Mucosa of rectum (tissue), 2 donors: ENCODE results near the gene FARP1.
A peak's percentile ranks its signal among the peaks of the same experiment; 100 is the strongest.

Source experiments
- H3K27ac ChIP-seq, 2 donors: one replicate each; pipeline ENCODE4 v1.7.0; 2013; ENCODE audit warnings: inconsistent platforms in 2 of 2, low read depth in 2 of 2, low read length in 2 of 2
- H3K27me3 ChIP-seq, 2 donors: one replicate each; pipeline ENCODE4 v1.7.0; 2013; ENCODE audit warnings: low read length in 2 of 2; ENCODE audit not compliant: control insufficient read depth in 2 of 2, insufficient read depth in 2 of 2
- H3K36me3 ChIP-seq, 2 donors: one replicate each; pipeline ENCODE4 v1.7.0; 2013; ENCODE audit warnings: low read length in 2 of 2; ENCODE audit not compliant: control insufficient read depth in 2 of 2, insufficient read depth in 2 of 2
- H3K4me1 ChIP-seq, 2 donors: one replicate each; pipeline ENCODE4 v1.7.0; 2013; ENCODE audit warnings: low read length in 2 of 2, mild to moderate bottlenecking in 1 of 2; ENCODE audit not compliant: control insufficient read depth in 2 of 2, insufficient read depth in 2 of 2
- H3K4me3 ChIP-seq, 2 donors: one replicate each; pipeline ENCODE4 v1.7.0; 2013; ENCODE audit warnings: low read length in 2 of 2
- H3K9ac ChIP-seq, 2 donors: one replicate each; pipeline ENCODE4 v1.7.0; 2013; ENCODE audit warnings: low read length in 2 of 2, low read depth in 1 of 2, mild to moderate bottlenecking in 1 of 2
- H3K9me3 ChIP-seq, 2 donors: one replicate each; pipeline ENCODE4 v1.7.0; 2013; ENCODE audit warnings: low read length in 2 of 2; ENCODE audit not compliant: control insufficient read depth in 2 of 2
- donor health status: healthy.
- donor health status: Normal muscosa, but diverticular disease.

Gene FARP1, protein sequence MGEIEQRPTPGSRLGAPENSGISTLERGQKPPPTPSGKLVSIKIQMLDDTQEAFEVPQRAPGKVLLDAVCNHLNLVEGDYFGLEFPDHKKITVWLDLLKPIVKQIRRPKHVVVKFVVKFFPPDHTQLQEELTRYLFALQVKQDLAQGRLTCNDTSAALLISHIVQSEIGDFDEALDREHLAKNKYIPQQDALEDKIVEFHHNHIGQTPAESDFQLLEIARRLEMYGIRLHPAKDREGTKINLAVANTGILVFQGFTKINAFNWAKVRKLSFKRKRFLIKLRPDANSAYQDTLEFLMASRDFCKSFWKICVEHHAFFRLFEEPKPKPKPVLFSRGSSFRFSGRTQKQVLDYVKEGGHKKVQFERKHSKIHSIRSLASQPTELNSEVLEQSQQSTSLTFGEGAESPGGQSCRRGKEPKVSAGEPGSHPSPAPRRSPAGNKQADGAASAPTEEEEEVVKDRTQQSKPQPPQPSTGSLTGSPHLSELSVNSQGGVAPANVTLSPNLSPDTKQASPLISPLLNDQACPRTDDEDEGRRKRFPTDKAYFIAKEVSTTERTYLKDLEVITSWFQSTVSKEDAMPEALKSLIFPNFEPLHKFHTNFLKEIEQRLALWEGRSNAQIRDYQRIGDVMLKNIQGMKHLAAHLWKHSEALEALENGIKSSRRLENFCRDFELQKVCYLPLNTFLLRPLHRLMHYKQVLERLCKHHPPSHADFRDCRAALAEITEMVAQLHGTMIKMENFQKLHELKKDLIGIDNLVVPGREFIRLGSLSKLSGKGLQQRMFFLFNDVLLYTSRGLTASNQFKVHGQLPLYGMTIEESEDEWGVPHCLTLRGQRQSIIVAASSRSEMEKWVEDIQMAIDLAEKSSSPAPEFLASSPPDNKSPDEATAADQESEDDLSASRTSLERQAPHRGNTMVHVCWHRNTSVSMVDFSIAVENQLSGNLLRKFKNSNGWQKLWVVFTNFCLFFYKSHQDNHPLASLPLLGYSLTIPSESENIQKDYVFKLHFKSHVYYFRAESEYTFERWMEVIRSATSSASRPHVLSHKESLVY

DNA sequence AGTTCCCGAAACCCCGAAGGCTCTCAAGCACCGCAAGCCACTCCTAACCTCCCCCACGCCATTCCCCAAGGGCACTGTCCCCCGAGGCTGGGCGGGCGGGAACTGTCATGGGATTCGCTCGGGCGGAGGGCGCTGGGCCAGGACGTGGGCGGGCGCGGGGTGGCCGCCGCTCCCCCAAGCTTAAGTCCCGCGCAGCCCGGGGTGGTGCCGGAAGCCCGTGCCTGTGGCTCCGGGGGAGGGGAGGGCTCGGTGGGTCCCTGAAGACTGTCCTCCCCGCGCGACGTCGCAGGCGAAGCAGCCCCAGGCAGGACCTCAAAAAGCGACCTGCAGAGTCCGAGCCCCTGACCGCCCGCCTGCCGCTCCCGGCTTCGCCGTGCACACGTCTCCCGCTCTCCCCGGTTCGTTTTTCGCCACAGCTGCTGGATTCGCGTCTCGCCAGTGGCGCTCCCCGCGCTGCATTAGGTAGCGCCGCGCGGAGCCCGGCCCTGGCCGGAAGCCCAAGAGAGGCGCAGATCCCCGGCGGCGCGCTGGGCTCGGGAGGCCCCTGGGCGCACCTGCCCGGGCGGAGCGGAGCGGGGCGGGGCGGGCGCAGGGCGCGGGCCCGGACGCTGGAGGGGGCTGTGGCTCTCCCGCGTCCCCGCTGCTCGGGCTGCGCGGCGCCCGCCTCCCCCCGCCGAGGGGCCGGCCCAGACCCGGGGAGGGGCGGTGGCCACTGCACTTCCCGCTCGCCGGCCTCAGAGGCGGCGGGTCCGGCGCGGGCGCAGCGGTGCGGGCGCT lies at the start of gene FARP1:
TSS of gene FARP1 (plus strand) at position 715 of the 777 bp plus-strand sequence. CDS start 70,149 bp downstream, outside the sequence.
- H3K27ac ChIP-seq = peak within 1 kb of the TSS; percentile 43 to 55
- H3K36me3 ChIP-seq = no peaks in the 10 kb centered on the region
- no peaks in the 10 kb centered on the region for H3K9me3 ChIP-seq
- H3K27me3 ChIP-seq = no peaks in the 10 kb centered on the region
- H3K4me3 ChIP-seq = peak within 1 kb of the TSS; percentile 75 to 77
- peaks cover 15 to 16% of the 10 kb centered on the region in 2 donors for H3K4me1 ChIP-seq
- peak within 1 kb of the TSS; percentile 68 to 71 for H3K9ac ChIP-seq

- H3K27me3 ChIP-seq = no peaks in the 10 kb centered on the region
- no peak overlapping the region for H3K9ac ChIP-seq
- H3K9me3 ChIP-seq = no peaks in the 10 kb centered on the region
- H3K36me3 ChIP-seq = no peaks in the 10 kb centered on the region
- no peak overlapping the region for H3K4me3 ChIP-seq
- H3K27ac ChIP-seq = no peak overlapping the region
- H3K4me1 ChIP-seq = no peaks in the 10 kb centered on the region
These were observed 48.1 kb upstream of the FARP1 start for GRCh38 chr13:98094678-98095266.

GRCh38 chr13:98096059-98096458 lies 46.8 kb upstream of the FARP1 start:
- H3K27ac ChIP-seq = no peak overlapping the region
- no peaks in the 10 kb centered on the region for H3K36me3 ChIP-seq
- no peak overlapping the region for H3K9ac ChIP-seq
- H3K27me3 ChIP-seq = no peaks in the 10 kb centered on the region
- no peaks in the 10 kb centered on the region for H3K4me1 ChIP-seq
- H3K9me3 ChIP-seq = no peaks in the 10 kb centered on the region
- H3K4me3 ChIP-seq = no peak overlapping the region

DNA sequence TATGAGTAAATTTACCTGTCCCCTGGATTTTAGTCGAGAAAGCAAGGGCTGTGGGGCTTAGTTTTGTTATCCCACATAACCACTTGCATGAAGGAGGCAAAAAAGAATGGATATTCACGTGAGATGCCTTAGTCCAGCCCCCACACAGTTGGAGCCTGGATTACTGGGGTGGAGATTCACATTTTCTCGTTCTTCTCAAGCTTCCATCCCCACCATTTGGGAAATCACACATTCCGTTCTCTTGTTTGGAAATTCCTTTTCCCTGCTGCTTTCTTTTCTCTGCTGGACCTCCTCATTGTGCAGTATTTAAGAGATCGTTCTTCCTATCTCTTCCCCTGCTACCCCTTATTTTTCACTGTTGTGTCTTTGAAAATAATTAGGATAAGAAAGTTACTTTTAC lies 45.1 kb upstream of the FARP1 start:
- no peaks in the 10 kb centered on the region for H3K4me1 ChIP-seq
- H3K27me3 ChIP-seq = no peaks in the 10 kb centered on the region
- no peak overlapping the region for H3K4me3 ChIP-seq
- no peaks in the 10 kb centered on the region for H3K9me3 ChIP-seq
- H3K9ac ChIP-seq = no peak overlapping the region
- H3K27ac ChIP-seq = no peak overlapping the region
- H3K36me3 ChIP-seq = no peaks in the 10 kb centered on the region

- H3K27me3 ChIP-seq = no peaks in the 10 kb centered on the region
- no peak overlapping the region for H3K9ac ChIP-seq
- H3K4me1 ChIP-seq = no peaks in the 10 kb centered on the region
- H3K36me3 ChIP-seq = no peaks in the 10 kb centered on the region
- H3K9me3 ChIP-seq = no peaks in the 10 kb centered on the region
- H3K27ac ChIP-seq = no peak overlapping the region
- H3K4me3 ChIP-seq = no peak overlapping the region
These were observed 44.4 kb upstream of the FARP1 start for GRCh38 chr13:98098516-98098915.

GRCh38 chr13:98099627-98100026 lies 43.3 kb upstream of the FARP1 start:
- Histone ChIP-seq H3K9ac (no peak overlapping the region), H3K27me3 (no peaks in the 10 kb centered on the region), H3K4me1 (no peaks in the 10 kb centered on the region), H3K27ac (no peak overlapping the region), H3K36me3 (no peaks in the 10 kb centered on the region), H3K9me3 (no peaks in the 10 kb centered on the region), H3K4me3 (no peak overlapping the region)

GRCh38 chr13:98100481-98100880 lies 42.4 kb upstream of the FARP1 start:
- no peak overlapping the region for H3K9ac ChIP-seq

DNA sequence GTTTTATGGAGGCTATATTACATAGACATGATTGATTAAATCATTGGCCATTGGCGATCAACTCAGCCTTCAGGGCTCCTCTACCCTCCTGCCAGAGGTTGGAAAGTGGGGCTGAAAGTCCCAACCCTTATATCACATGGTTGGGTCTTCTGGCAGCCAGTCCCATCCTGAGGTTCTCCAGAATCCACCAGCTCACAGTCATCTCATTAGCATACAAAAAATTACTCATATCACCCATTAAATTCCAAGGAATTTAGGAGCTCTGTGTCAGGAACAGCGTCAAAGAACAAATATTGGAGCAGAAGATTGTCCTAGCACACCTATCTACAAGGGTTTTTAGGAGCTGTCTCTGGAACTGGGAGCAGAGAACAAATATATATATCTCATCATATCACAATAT lies 39.4 kb upstream of the FARP1 start:
- H3K27me3 ChIP-seq = no peaks in the 10 kb centered on the region
- H3K9me3 ChIP-seq = no peaks in the 10 kb centered on the region
- no peak overlapping the region for H3K27ac ChIP-seq
- no peaks in the 10 kb centered on the region for H3K36me3 ChIP-seq
- H3K4me1 ChIP-seq = no peaks in the 10 kb centered on the region
- H3K4me3 ChIP-seq = no peak overlapping the region
- no peak overlapping the region for H3K9ac ChIP-seq

More at GRCh38 chr13:98100481-98100880, 42.4 kb upstream of the FARP1 start:
- Histone ChIP-seq H3K9me3 (no peaks in the 10 kb centered on the region), H3K4me3 (no peak overlapping the region), H3K27ac (no peak overlapping the region), H3K27me3 (no peaks in the 10 kb centered on the region), H3K4me1 (no peaks in the 10 kb centered on the region), H3K36me3 (no peaks in the 10 kb centered on the region)
